ENCODE measurements around the gene NUDT8.

The NUDT8 gene

GRCh38 chr11:67647471-67647870 is 17.7 kb upstream of the NUDT8 start:
- no peak for DNase-seq (ENCODE audit: low read depth, low spot score)
- POLR2A ChIA-PET = no interaction called here
- TF ChIP-seq CTCF (IDR thresholded peaks at IDR 0.05; ENCODE audit: insufficient read depth, low read length, missing control alignments) = no peak
- CTCF ChIA-PET = interaction anchor here (1.5 to 4.2 kb wide), 4 partner anchors 10 to 18 kb away, joined by 4 to 28 read pairs (median 6); partner anchors contain the start of gene NUDT8
- H3K4me3 ChIP-seq (ENCODE audit: low read depth, low read length) = no peak overlapping the region

- ChIA-PET POLR2A (no interaction called here), CTCF (interaction anchor here (1.4 to 4.2 kb wide), 5 partner anchors 10 to 18 kb away, joined by 4 to 28 read pairs (median 6); no protein-coding TSS in a partner anchor)
- TF ChIP-seq CTCF (IDR thresholded peaks at IDR 0.05; ENCODE audit: insufficient read depth, low read length, missing control alignments) = no peak
- DNase-seq (ENCODE audit: low read depth, low spot score) = no peak
- H3K4me3 ChIP-seq (ENCODE audit: low read depth, low read length) = no peak overlapping the region
These were observed 17.0 kb upstream of the NUDT8 start for GRCh38 chr11:67646535-67647336.

GRCh38 chr11:67645521-67646461 is 16.1 kb upstream of the NUDT8 start:
- no peak for DNase-seq (ENCODE audit: low read depth, low spot score)
- POLR2A ChIA-PET = no interaction called here
- CTCF ChIA-PET = interaction anchor here (1.1 to 4.2 kb wide), 5 partner anchors 10 to 17 kb away, joined by 4 to 28 read pairs (median 4); partner anchors contain the start of gene NUDT8
- no peak for TF ChIP-seq CTCF (IDR thresholded peaks at IDR 0.05; ENCODE audit: insufficient read depth, low read length, missing control alignments)
- H3K4me3 ChIP-seq (ENCODE audit: low read depth, low read length) = no peak overlapping the region

GRCh38 chr11:67644472-67645418 is 15.0 kb upstream of the NUDT8 start:
- CTCF ChIA-PET = interaction anchor here (1.1 to 4.2 kb wide), 4 partner anchors 11 to 16 kb away, joined by 4 to 28 read pairs (median 4); partner anchors contain the start of gene NUDT8
- TF ChIP-seq CTCF (IDR thresholded peaks at IDR 0.05; ENCODE audit: insufficient read depth, low read length, missing control alignments) = no peak
- DNase-seq (ENCODE audit: low read depth, low spot score) = no peak
- no peak overlapping the region for H3K4me3 ChIP-seq (ENCODE audit: low read depth, low read length)
- POLR2A ChIA-PET = no interaction called here

GRCh38 chr11:67644042-67644441 is 14.3 kb upstream of the NUDT8 start:
- no peak overlapping the region for H3K4me3 ChIP-seq (ENCODE audit: low read depth, low read length)
- POLR2A ChIA-PET = no interaction called here
- CTCF ChIA-PET = interaction anchor here (1.1 to 2.3 kb wide), 2 partner anchors 12 to 14 kb away, joined by 3 to 8 read pairs; partner anchors contain the start of gene NUDT8
- no peak for DNase-seq (ENCODE audit: low read depth, low spot score)
- no peak for TF ChIP-seq CTCF (IDR thresholded peaks at IDR 0.05; ENCODE audit: insufficient read depth, low read length, missing control alignments)

Data from AG04449 (cell line).